Mesendoderm (in vitro differentiated cells): ENCODE results near the gene HAO2.

ENCODE experiments used
- DNase-seq: peaks from one replicate; pipeline ENCODE4 v3.0.0; 2013
- H2AK5ac ChIP-seq: 2 replicates; pipeline ENCODE4 v1.6.1; 2013; ENCODE audit warnings: low read length, inconsistent platforms
- H2BK120ac ChIP-seq: 2 replicates; pipeline ENCODE4 v1.6.1; 2013; ENCODE audit warnings: low read depth, mild to moderate bottlenecking, low read length, moderate library complexity, mixed read lengths
- H2BK15ac ChIP-seq: replicated peaks from 2 replicates; pipeline ENCODE4 v1.6.1; 2013; ENCODE audit warnings: low read depth, mild to moderate bottlenecking, moderate library complexity
- H2BK5ac ChIP-seq: 2 replicates; pipeline ENCODE4 v1.6.1; 2013; ENCODE audit warnings: low read length, inconsistent platforms
- H3K18ac ChIP-seq: 2 replicates; pipeline ENCODE4 v1.6.1; 2013; ENCODE audit warnings: mild to moderate bottlenecking, low read length, mixed read lengths
- H3K23ac ChIP-seq: one replicate; pipeline ENCODE4 v1.6.1; 2013; ENCODE audit warnings: low read length
- H3K27ac ChIP-seq: 2 replicates; pipeline ENCODE4 v1.5.1; 2013; ENCODE audit warnings: low read depth, mild to moderate bottlenecking, inconsistent platforms, low read length, moderate library complexity
- H3K27me3 ChIP-seq: 2 replicates; pipeline ENCODE4 v1.6.1; 2013; ENCODE audit warnings: low read length, control low read depth, mild to moderate bottlenecking, inconsistent platforms; ENCODE audit not compliant: insufficient read depth, poor library complexity
- H3K36me3 ChIP-seq: 2 replicates; pipeline ENCODE4 v1.6.1; 2013; ENCODE audit warnings: low read length, inconsistent platforms; ENCODE audit not compliant: control insufficient read depth, insufficient read depth
- H3K4ac ChIP-seq: one replicate; pipeline ENCODE4 v1.6.1; 2013; ENCODE audit warnings: low read depth, mild to moderate bottlenecking, low read length, moderate library complexity
- H3K4me1 ChIP-seq: 2 replicates; pipeline ENCODE4 v1.6.1; 2013; ENCODE audit warnings: low read depth, low read length, inconsistent platforms; ENCODE audit not compliant: control insufficient read depth
- H3K4me2 ChIP-seq: 2 replicates; pipeline ENCODE4 v1.6.1; 2013; ENCODE audit warnings: low read length
- H3K4me3 ChIP-seq: 2 replicates; pipeline ENCODE4 v1.5.1; 2013; ENCODE audit warnings: mild to moderate bottlenecking, low read length
- H3K56ac ChIP-seq: one replicate; pipeline ENCODE4 v1.6.1; 2013; ENCODE audit warnings: low read length
- H3K79me1 ChIP-seq: 2 replicates; pipeline ENCODE4 v1.6.1; 2013; ENCODE audit warnings: low read length, inconsistent platforms
- H3K79me2 ChIP-seq: 2 replicates; pipeline ENCODE4 v1.6.1; 2013; ENCODE audit warnings: mild to moderate bottlenecking, low read length; ENCODE audit not compliant: control insufficient read depth, insufficient read depth
- H3K9ac ChIP-seq: 2 replicates; pipeline ENCODE4 v1.6.1; 2013; ENCODE audit warnings: low read length, inconsistent platforms
- H4K5ac ChIP-seq: one replicate; pipeline ENCODE4 v1.6.1; 2013; ENCODE audit warnings: low read length
- H4K8ac ChIP-seq: one replicate; pipeline ENCODE4 v1.6.1; 2013; ENCODE audit warnings: low read depth, mild to moderate bottlenecking, control low read depth, low read length, moderate library complexity
- WGBS: extraction: QIAGEN DNeasy Blood & Tissue Kit; methylation state at CpG from one replicate; pipeline ENCODE4 v1.1.7; 2013; ENCODE audit warnings: low lambda C conversion rate, missing lambda C conversion rate; ENCODE audit not compliant: insufficient coverage; ENCODE audit errors: extremely low coverage; 5-methylcytosine and 5-hydroxymethylcytosine counted together

The HAO2 gene

DNA sequence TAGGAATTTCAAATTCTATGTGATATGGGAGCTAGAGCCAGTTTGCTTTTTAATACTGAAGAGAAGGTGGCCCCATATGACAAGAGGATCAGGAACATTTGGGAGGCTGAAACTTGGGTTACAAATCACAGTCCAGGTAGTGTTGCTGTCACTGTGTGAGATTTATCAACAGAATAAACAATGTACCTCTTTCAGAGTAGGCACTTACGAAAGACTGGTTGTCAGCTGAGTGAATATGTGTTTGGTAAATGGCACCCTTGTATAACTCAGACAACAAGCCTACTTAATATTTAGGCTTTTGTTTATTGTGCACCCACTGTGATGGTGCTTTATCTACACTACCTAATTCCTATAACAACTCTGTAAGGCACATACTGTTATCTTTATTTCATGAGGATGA lies 7.4 kb upstream of the HAO2 start:
- no peaks in the 10 kb centered on the region for H3K79me1 ChIP-seq
- no peak overlapping the region for H3K4me2 ChIP-seq
- no peak overlapping the region for H2AK5ac ChIP-seq
- no peak overlapping the region for H2BK15ac ChIP-seq
- no peak overlapping the region for H3K9ac ChIP-seq
- H2BK5ac ChIP-seq, result no peak overlapping the region
- no peaks in the 10 kb centered on the region for H3K79me2 ChIP-seq
- no peak overlapping the region for H3K56ac ChIP-seq
- no peak for DNase-seq
- H4K5ac ChIP-seq, result no peak overlapping the region
- no peak overlapping the region for H3K4ac ChIP-seq
- H3K18ac ChIP-seq, result no peak overlapping the region
- no peaks in the 10 kb centered on the region for H3K36me3 ChIP-seq
- no peaks in the 10 kb centered on the region for H3K27me3 ChIP-seq
- no peak overlapping the region for H3K23ac ChIP-seq
- H3K27ac ChIP-seq, result no peak overlapping the region
- no peak overlapping the region for H2BK120ac ChIP-seq
- H4K8ac ChIP-seq, result no peak overlapping the region
- no peak overlapping the region for H3K4me3 ChIP-seq
- peaks cover 3% of the 10 kb centered on the region for H3K4me1 ChIP-seq
- WGBS, result no CpG with 5 or more reads among the region's 1 CpG

DNA sequence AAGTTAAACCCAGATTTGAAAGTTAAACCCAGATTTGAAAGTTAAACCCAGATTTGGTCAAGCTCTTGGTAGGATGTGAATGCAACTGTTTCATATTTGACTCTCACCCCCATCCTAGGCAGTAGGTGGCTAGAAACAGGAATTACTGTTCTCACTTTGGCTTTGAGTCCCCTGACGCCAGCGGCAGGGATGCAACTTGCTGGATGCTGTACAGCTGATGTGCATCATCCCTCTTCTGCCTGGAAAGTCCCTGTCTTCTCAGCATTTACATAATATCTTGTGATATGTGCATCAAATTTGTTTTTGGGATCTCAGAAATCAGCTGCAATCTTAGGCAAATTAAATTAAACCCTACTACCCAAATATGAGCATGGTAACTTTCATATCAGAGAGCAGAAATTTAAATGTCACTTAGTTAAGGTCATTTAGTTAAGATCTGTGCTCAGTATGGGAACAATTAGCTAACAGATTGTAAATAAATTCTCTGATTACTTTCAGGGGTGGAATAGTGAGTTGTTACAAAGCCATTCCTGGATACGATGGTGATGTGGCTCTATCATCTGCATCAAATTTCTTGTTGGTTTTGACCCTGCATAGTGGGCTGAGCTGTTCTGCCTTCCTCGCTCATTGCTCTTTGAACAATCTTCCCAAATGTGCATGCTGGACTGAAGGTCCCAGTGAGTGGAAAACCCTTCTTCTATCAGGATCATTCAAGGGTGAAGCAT lies 6.8 kb upstream of the HAO2 start:
- no peak overlapping the region for H3K27ac ChIP-seq

DNA sequence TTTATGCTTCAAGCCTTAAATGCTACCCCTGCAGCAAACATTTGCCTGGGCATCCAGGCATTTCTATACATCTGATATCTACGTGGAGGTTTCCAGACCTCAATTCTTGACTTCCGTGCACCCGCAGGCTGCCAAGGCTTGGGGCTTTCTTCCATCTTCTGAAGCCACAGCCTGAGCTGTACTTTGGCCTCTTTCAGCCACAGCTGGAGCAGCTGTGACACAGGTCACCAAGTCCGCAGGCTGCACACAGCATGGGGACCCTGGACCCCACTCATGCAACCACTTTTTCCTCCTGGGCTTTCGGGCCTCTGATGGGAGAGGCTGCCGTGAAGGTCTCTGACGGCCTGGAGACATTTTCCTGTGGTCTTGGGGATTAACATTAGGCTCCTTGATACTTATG lies 5.4 kb upstream of the HAO2 start:
- no CpG with 5 or more reads among the region's 7 CpGs for WGBS
- H4K5ac ChIP-seq, result no peak overlapping the region
- H2BK15ac ChIP-seq, result no peak overlapping the region
- no peak overlapping the region for H3K18ac ChIP-seq
- no peak overlapping the region for H2BK120ac ChIP-seq
- H4K8ac ChIP-seq, result no peak overlapping the region
- no peaks in the 10 kb centered on the region for H3K79me1 ChIP-seq
- H3K4me3 ChIP-seq, result no peak overlapping the region
- peaks cover 3% of the 10 kb centered on the region for H3K4me1 ChIP-seq
- no peak for DNase-seq
- H2AK5ac ChIP-seq, result no peak overlapping the region
- H2BK5ac ChIP-seq, result no peak overlapping the region
- no peak overlapping the region for H3K27ac ChIP-seq
- no peaks in the 10 kb centered on the region for H3K27me3 ChIP-seq
- H3K79me2 ChIP-seq, result no peaks in the 10 kb centered on the region
- no peak overlapping the region for H3K56ac ChIP-seq
- H3K9ac ChIP-seq, result peak overlapping the region; percentile 22
- H3K4ac ChIP-seq, result no peak overlapping the region
- no peak overlapping the region for H3K23ac ChIP-seq
- H3K4me2 ChIP-seq, result no peak overlapping the region
- H3K36me3 ChIP-seq, result no peaks in the 10 kb centered on the region

More for the DNA sequence above, 6.8 kb upstream of the HAO2 start:
- H3K4ac ChIP-seq, result no peak overlapping the region
- H3K4me3 ChIP-seq, result no peak overlapping the region
- no peak overlapping the region for H4K5ac ChIP-seq
- no peak overlapping the region for H3K18ac ChIP-seq
- no peak overlapping the region for H2BK5ac ChIP-seq
- no peak overlapping the region for H2BK15ac ChIP-seq
- H3K56ac ChIP-seq, result no peak overlapping the region
- no peak for DNase-seq
- no peaks in the 10 kb centered on the region for H3K79me1 ChIP-seq
- no peaks in the 10 kb centered on the region for H3K36me3 ChIP-seq
- H2AK5ac ChIP-seq, result no peak overlapping the region
- H3K27me3 ChIP-seq, result no peaks in the 10 kb centered on the region
- H2BK120ac ChIP-seq, result no peak overlapping the region
- no CpG with 5 or more reads among the region's 4 CpGs for WGBS
- no peaks in the 10 kb centered on the region for H3K79me2 ChIP-seq
- no peak overlapping the region for H3K9ac ChIP-seq
- peaks cover 3% of the 10 kb centered on the region for H3K4me1 ChIP-seq
- H3K4me2 ChIP-seq, result no peak overlapping the region
- H4K8ac ChIP-seq, result no peak overlapping the region
- H3K23ac ChIP-seq, result no peak overlapping the region

DNA sequence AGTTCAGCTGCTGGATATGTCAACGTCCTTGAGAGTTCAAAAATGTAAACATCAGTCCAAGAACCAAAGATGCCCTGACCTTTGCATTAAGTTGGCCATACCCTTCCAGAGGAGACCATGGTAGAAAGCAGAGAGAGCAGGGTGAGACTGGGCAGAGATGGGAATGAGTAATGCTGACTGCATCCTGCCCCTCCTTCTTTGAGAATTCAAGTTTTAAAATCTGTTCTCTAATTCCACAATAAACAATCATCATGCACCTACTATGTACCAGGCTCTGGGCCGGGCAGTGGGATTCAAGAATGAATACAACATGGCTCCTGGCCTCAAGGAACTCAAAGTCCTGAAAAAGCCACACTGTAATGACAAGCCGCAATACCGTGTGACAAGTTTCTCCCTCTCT lies 3.9 kb upstream of the HAO2 start:
- no peak for DNase-seq
- Histone ChIP-seq H2BK5ac (no peak overlapping the region), H2AK5ac (no peak overlapping the region), H3K56ac (no peak overlapping the region), H4K8ac (no peak overlapping the region), H4K5ac (no peak overlapping the region), H2BK15ac (no peak overlapping the region), H3K4me1 (peaks cover 3% of the 10 kb centered on the region), H3K79me1 (no peaks in the 10 kb centered on the region), H3K79me2 (no peaks in the 10 kb centered on the region), H3K23ac (no peak overlapping the region), H3K4me3 (no peak overlapping the region), H3K36me3 (no peaks in the 10 kb centered on the region), H3K27ac (no peak overlapping the region), H3K9ac (no peak overlapping the region), H3K4ac (no peak overlapping the region), H3K4me2 (no peak overlapping the region), H3K18ac (no peak overlapping the region), H2BK120ac (no peak overlapping the region), H3K27me3 (no peaks in the 10 kb centered on the region)
- no CpG with 5 or more reads among the region's 4 CpGs for whole genome bisulfite sequencing

DNA sequence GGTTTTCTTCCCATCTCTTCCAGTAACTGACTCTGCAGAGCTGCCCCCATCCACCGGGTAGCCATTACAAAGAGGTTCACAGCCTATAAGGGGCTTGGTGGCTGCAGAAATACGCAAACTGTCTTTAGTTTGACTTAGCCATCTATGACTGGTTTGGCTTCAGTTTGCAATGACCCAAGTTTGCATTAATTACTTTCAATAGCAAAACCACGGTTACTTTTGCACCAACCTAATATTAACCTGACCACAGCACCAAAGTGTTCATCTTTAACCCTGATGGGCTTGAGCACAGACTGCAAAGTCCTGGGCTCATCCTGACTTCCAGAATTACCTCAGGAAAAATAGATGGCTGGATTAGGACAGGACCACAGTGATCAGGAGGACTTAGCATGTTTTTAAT lies 2.2 kb upstream of the HAO2 start:
- H3K27me3 ChIP-seq, result no peaks in the 10 kb centered on the region
- H2BK120ac ChIP-seq, result no peak overlapping the region
- H3K18ac ChIP-seq, result no peak overlapping the region
- H3K4ac ChIP-seq, result no peak overlapping the region
- H3K4me3 ChIP-seq, result no peak overlapping the region
- H3K27ac ChIP-seq, result no peak overlapping the region
- no peak overlapping the region for H4K8ac ChIP-seq
- no peak overlapping the region for H3K56ac ChIP-seq
- no peak overlapping the region for H4K5ac ChIP-seq
- no peak for DNase-seq
- no peak overlapping the region for H3K23ac ChIP-seq
- H3K4me1 ChIP-seq, result peaks cover 3% of the 10 kb centered on the region
- no peaks in the 10 kb centered on the region for H3K36me3 ChIP-seq
- H3K79me2 ChIP-seq, result no peaks in the 10 kb centered on the region
- no peak overlapping the region for H2BK5ac ChIP-seq
- H2BK15ac ChIP-seq, result no peak overlapping the region
- no peak overlapping the region for H3K9ac ChIP-seq
- WGBS, result no CpG with 5 or more reads among the region's 3 CpGs
- no peak overlapping the region for H3K4me2 ChIP-seq
- H2AK5ac ChIP-seq, result no peak overlapping the region
- H3K79me1 ChIP-seq, result no peaks in the 10 kb centered on the region
